GM19023 (cell line): ENCODE results near the gene ELMO1.
A peak's percentile ranks its signal among the peaks of the same experiment; 100 is the strongest.

Source experiments
- ATAC-seq: cut with Tn5 transposase; IDR thresholded peaks from one replicate; pipeline ENCODE4 v1.9.1; 2021; ENCODE audit warnings: mild to moderate bottlenecking, moderate library complexity; ENCODE audit not compliant: unreplicated experiment

ELMO1 gene

DNA sequence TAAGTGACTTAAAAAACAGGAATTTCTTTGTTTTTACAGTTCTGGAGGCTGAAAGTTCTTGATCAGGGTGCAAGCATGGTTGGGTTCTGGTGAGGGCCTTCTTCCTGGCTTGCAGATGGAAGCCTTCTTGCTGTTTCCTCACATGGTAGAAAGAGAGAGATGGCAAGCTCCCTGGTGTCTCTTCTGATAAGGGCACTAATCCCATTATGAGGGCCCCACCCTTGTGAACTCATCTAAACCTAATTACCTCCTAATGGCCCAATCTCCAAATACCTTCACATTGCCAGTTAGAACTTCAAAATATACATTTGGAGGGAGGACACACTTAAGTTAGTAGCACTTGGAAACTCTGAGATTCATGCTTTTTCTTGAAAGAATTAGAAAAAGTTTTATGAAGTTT lies 410.0 kb downstream of the ELMO1 start:
- ATAC-seq: no peak

DNA sequence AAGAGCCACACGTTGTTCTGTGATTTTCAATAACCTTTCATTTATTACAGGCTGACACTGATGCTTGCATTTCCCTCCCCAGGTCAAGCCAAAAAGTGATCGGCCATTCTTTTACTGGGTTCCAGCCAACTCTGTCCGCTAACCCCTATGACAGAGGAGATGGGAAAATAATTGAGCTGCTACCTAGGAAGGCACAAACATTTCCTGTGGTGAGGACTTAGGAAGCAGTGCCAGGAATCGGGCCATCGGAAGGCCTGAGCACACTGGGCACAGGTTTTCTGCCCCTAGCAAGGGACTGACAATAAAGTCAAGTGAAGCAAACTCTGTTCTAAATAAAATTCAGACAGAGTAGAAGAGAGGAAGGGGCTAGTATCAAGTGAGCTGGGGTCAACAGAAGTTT lies 411.4 kb downstream of the ELMO1 start:
- no peak for ATAC-seq

DNA sequence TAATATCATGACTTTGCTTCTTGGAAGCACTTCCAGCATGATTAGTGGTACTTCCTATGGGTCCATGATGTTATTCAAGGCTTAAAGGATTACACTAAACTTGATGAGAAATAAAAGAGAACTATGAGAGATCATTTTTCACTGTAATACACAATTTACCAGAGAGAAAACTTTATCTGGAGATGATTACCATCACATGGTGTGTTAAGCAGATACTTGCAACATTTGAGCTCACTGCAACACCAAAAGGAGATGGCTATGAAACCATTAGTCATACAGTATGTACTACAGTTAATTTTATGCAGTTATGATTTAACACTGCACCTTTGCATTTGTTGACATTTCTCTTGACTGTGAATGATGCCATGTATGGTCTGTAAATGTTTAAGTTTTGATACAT lies 413.0 kb downstream of the ELMO1 start:
- no peak for ATAC-seq

DNA sequence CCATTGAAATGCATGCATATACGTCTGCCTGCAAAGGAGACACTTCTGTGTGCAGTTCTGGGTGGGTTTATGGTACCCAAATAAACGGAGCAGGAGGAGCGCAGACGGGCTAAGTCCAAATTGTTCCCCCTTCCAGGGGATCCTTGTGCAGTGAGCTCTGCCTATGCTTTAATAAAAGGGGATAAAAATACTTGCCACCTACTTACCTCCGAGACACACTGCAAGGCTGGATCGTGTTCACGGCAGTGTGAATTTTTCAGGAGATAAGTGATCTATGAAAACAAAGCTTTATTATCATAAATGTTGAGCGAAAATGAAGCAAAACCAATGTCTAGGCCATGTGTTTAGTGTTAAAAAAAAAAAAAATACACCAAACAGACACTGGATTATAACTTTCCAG lies 415.5 kb downstream of the ELMO1 start:
- ATAC-seq: no peak

DNA sequence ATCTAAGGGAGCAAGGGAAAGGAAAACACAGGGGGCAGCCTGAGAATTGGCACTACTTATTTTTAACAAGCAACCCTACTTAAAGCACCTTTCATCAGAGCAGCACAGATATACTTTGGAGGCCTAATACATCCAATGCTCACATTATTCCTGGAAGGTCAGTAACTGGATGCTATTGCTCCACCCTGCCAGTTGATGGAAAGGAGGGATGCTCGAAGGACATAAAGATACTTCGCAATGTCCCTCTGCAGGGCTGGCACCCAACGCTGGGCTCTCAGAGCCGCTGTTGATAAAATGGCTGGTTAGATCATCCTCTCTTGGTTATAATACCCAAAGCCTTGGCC lies 416.4 kb downstream of the ELMO1 start:
- no peak for ATAC-seq

DNA sequence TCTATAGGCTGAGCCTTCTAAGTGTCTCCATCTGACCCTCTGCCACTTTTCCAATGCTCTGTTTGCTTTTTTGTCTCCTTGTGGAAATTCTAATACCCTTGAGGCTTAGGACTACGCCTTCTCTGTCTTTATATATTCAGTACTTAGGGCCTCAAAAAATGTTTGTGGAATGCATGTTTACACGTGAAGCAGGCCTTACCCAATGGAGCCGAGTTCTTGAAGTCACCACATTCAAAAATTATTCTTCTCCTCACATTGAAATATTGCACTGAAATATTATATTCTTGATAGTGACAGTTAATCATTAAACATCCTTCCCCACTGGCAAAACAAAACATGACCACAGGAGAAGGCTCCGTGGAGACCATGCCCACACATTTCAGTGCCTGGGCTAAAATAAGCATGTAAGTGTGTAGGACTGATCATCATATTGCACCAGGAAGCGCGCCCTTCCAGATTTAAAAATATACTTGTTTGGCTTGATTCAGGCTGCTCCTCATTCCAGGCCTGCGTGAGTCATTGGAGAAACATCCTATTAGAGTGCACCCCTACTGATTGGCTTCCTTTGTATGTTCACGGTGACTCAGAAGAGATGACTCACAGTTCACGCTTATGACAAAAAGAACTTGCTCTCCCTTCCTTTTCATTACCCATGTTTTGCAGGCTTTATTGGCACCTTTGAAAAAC lies 416.9 kb downstream of the ELMO1 start:
- no peak for ATAC-seq

DNA sequence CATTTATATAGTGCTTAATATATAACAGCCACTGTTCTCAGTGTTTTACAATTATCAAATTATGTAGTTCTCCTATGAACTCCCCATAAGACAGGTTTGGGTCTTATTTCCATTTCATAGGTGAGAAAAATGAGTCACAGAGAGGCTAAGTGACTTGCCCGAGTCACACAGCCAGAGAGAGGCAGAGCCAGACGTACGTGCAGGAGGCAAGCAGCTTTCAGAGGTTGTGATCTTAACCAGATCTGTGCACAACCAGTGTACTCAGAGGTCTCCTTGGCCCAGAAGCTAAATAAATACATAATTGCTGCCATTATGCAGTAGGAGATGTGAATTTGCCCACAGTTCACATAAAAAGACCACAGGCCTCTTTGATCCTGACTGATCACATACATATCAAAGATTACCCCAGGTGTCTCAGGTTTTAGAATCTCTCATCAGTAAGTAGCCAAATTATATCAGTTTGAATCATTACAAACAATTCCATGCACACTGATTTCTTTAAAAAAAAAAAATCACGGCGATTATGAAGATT lies 419.7 kb downstream of the ELMO1 start:
- no peak for ATAC-seq

DNA sequence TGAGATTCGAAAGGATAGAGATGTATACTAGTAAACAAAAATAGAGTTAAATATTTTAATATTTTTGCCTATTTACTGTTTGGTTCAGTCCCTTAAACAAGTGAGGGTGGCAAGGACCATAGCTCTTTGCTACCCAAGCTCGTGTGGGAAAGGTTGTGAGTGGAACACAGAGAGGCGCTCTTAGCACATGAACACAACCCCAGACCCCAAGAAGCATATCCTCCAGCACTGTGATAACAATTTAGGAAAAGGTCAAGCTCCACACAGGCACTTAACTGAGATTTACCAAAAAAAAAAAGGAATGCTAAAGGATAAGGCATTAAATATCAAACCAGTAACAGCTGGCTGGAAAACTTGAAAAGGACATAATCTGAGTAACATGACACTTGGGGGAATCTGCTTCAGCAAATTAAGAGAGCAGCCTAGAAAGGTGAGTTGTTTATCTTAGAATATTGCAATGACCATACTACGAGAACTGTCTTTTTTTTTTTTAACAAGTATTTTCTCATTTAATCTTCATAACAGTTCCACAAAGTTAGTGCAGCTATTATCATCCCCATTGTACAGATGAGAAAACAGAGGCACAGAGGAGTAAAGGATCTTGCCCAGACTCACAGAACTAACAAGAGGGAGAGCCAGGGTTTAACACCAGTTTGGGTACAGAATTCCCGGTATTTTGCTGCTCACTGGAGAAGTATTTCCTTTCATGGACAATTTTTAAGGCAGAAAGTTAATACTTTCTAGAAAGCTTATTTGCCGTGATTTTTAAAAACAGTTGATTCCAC lies 420.9 kb downstream of the ELMO1 start:
- no peak for ATAC-seq

DNA sequence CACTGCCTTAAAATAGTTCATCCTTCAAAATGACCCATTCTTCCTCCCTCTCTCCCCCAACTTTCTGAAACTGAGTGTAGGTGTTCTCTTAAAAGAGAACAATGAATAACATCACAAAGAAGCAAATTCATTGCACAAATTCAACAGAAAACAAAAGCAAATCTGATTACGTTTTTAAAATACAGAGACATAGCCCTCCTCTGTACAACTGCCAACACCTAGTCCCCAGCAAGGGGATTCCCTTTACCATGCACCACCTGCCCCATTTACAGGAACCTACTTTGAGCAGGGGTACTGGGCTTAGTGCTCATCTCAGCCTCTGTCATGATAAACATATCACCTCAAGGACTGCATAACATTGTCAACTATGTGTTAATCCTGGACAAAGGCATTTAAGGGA lies 421.6 kb downstream of the ELMO1 start:
- ATAC-seq: no peak

DNA sequence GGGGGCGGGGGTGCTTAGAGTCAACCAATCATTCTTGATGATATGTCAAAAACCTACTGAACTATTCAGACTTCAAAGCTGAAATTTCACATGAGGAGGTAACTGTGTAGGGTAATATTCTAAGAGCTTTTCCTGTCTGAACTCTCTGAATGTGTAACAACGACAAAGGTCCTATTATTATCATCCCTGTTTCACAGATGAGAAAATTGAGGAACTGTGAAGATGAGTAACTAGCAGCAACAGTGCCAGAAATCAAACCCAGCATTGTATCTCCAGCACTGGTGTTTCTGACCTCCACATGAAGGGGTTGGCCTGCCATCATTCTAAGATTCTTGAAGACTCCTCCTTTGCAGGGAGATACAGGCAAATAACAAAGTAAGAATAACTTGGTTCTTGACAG lies 429.7 kb downstream of the ELMO1 start:
- peak; percentile 59 for ATAC-seq

DNA sequence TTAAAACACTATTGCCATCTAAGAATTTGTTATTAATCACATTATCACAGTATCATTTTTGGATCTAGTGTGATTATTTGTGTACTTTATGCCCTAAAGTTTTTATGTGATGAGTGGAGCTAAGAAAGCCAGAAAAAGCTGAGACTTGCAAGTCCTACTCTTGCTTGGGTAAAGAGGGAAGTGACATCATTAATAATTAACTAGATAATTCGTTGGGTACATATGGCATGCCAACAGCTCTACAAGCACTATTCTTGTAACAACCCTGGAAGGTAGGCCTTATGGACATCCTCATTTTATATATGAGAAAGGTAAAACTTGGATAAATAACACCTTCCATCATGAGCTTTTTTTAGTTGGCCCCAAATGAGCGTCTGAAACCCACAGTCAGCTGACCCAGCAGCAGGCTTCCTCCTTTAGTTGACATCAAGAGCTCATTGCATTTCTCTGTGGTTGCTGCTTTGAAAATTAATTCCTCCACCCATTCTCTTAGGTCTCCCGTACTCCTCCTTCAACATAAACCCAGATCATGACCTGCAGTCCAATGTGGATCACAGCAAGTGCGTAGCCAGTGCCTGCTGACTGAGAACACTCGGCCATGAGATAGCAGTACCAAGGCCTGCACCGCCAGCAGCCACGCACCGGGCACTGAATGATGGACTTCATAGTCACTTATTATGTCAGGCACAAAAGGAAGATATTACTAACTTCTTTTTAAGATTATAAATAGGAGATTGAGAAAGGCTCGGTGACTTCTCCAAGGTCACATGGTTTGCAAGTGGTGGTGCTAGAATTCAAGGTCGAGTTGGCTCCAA lies 432.4 kb downstream of the ELMO1 start:
- ATAC-seq: no peak

DNA sequence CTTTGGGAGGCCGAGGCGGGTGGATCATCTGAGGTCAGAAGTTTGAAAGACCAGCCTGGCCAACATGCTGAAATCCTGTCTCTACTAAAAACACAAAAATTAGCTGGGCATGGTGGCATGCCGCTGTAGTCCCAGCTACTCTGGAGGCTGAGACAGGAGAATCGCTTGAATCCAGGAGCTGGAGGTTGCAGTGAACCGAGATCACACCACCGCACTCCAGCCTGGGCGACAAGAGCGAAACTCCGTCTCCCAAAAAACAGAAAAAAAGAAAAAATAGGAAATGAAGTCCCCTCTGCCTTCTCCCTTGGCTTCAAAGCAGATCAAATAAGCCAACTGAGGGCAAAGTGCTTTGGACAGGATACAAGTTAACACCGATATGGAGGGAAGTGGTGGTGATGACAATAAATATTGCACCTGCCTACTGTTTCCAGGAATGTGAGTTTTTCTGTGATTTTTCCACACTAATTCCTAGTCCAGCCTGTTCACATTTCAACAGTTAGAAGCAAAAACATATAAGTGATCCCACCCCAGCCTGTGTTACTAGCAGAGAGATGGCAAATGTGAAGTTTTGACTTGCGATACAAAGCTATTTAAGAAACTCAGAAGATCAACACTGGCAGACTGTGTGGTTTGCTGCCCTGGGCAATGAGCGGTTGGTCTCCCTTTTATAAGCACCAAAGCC lies 433.2 kb downstream of the ELMO1 start:
- no peak for ATAC-seq

DNA sequence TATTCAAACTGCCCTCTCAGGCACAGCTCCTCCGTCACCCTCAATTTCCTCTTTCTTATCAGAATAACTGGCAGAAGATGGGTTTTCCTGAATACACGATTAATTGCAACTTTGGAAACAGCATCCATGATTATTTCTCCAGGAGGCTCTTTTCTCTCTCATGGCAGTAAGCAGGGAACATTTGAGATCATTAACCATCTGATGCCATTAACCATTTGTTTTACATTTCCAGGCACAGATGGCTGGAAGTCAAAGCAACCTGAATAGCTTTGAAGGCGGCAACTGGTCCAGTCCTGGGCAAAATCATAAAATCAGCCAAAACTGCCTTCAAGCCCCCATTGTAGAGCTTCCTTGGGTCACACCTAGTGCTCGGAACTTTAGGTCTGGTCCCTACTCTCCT lies 434.9 kb downstream of the ELMO1 start:
- no peak for ATAC-seq

DNA sequence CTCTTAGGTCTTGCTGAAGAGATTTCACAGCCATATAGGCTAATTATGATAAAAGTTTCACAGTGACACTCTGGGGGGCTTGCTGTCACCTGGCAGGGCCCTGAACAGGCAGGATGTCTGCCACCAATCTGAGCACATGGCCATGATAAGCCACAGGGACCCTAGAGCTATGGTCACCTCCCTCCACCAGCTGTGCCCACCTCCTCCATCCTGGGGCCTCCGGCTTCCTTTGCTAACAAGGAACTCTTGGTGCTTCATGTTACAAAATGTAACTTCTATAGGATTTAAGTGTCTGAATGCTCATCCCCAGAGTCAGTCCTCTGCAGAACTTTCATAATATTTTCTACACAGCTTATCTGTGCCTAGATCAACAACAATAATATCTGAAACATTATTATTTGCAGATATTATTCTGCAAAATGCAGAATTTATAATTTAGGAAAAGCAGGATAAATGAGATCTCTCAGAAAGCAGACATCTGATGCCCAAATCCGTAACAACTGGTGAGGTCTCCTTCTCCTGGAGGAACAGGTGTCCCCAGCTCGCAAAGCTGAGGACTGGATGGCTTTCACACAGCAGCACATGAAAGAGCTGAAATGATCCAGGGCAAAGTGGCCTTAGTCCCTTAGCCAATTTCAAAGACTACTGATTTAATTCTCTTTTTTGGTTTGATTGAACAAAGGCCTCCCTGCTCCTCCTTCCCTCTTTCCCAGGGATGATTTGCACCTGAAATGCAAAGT lies 437.3 kb downstream of the ELMO1 start:
- ATAC-seq: no peak

DNA sequence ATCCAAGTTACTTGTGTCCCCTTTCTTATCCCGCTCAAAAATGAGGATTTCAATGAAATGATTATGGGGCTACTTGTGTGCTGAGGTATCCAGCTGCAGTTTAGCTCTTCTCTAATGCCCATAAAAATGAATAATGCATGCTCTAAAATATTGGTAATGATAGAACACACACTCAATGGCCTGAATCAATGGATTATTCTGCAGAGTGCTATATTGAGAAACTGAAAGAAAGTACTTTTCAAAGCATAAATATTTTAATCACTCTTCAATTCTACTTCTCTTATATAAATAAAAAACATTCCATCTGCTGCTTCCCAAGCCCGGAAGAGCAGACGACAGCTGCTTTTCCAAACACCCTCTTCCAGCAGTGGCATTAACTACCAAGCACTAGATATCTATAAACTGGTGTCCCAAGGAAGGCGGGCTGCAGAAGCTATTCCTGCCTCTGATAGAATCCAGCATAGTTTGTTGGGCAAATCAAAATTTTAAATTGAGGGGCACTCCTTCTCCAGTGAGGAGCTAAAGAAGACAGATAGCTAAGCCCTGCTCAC lies 439.5 kb downstream of the ELMO1 start:
- ATAC-seq: no peak

DNA sequence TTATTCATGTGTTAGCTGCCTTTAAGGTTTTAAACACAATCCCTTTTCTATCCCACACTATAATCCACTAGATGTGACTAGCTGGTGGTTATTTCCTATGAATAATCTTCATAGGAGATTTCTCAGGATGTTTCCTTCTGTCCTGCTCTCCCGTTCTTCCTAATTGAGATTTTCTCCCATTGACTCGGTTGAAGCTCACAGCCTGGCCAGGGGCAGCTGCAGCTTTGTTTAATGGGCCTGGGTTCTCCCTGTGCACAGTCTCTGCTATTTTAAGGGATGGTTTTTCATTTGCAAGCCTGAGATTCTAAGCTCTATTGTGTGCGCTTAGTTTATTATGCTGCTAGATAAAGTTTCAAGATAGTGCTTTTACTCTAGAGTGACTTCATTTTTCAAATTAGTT lies 441.0 kb downstream of the ELMO1 start:
- no peak for ATAC-seq

DNA sequence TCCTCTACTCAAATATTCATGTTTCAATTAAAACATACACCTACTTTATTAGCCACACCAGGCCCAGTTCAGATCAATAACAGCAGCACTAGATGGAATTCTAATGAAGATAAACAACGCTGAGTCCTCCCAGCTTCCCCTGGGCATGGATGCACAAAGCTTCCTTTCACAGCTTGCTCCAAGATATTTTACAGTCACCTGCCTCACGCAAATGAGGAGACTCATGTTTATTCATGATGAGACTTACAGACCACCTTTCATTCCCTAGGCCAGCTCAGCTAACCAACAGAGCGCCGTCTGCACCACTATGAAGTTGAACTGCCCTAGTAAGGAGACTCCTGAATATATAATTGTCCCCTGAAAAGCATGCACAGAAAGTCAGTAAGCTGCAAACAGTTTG lies 441.4 kb downstream of the ELMO1 start:
- no peak for ATAC-seq

DNA sequence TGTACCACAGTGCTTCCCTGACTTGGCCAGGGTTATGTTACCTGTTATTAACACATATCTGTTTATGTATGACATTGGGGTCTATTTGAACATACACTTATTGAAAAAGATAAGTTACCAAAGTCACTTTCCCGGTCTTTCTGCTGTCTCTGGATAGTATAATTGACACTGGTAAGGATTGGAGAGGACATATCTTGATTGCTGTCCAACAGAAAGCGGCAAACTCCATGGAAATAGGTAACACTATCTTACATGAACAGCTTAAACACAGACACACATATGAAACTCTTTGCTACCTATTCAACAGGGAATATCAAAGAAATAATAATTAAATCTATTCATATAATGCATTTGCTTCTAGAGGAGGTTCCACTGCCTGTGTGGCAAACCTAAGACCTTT lies 441.9 kb downstream of the ELMO1 start:
- no peak for ATAC-seq

DNA sequence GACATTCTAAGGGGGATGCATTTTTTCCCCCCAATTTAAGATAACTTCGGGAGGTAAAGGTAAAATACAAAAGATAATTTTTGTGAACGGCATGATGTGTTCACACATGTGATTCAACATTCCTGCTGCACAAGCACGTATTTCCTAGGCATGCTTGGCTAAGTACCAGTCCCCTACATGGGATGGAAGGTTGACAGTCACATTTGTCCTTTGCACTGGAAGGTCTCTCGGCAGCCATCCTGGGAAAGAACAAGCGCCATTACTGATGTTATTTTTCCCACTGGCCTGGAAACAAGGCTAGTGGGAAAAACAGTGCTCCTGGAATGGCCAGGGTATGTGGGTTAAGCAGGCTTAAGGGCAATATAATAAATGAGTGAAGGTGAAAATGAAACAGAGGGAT lies 448.2 kb downstream of the ELMO1 start:
- no peak for ATAC-seq
